HEK293T (cell line): ENCODE measurements around the gene OR2T33.
A peak's percentile ranks its signal among the peaks of the same experiment; 100 is the strongest.
"Not testable (repeated sequence)": the region's sequence is repeated elsewhere in the genome, so short reads cannot be mapped to it uniquely, and the experiment has no call there.

Experiments
- CTCF ChIA-PET: fragments of 350-600 bp; formaldehyde crosslinking; extraction: SDS; loops from one replicate; lab custom pipeline; 2021; ENCODE audit warnings: antibody characterized with exemption, inconsistent platforms; lab: Yijun Ruan, JAX
- POLR2A ChIA-PET: fragments of 350-600 bp; formaldehyde crosslinking; extraction: SDS; loops from one replicate; lab custom pipeline; 2020; ENCODE audit warnings: antibody characterized with exemption, inconsistent platforms; lab: Yijun Ruan, JAX
- DNase-seq: peaks from one replicate; pipeline ENCODE4 v3.0.0; 2012; ENCODE audit warnings: mixed read lengths; ENCODE audit errors: extremely low spot score
- ARNT ChIP-seq: fragments of 450-650 bp; IDR thresholded peaks from 2 replicates; pipeline ENCODE4 v1.6.1; 2017; ENCODE audit warnings: mild to moderate bottlenecking
- BHLHE40 ChIP-seq: fragments of 450-650 bp; IDR thresholded peaks from 2 replicates; pipeline ENCODE4 v1.6.1; 2016; ENCODE audit warnings: mild to moderate bottlenecking, moderate library complexity, borderline replicate concordance
- CTBP1 ChIP-seq: fragments of 450-650 bp; IDR thresholded peaks from 2 replicates; pipeline ENCODE4 v1.6.1; 2016; ENCODE audit warnings: borderline replicate concordance
- ELF4 ChIP-seq: fragments of 450-650 bp; IDR thresholded peaks from 2 replicates; pipeline ENCODE4 v1.6.1; 2017; ENCODE audit warnings: antibody characterized with exemption
- FOXA1 ChIP-seq: fragments of 450-650 bp; IDR thresholded peaks from 2 replicates; pipeline ENCODE4 v1.6.1; 2016; ENCODE audit warnings: mild to moderate bottlenecking
- FOXK2 ChIP-seq: fragments of 450-650 bp; IDR thresholded peaks from 2 replicates; pipeline ENCODE4 v1.6.1; 2016; ENCODE audit warnings: mild to moderate bottlenecking
- FOXM1 ChIP-seq: fragments of 450-650 bp; IDR thresholded peaks from 2 replicates; pipeline ENCODE4 v1.6.1; 2017; ENCODE audit warnings: mild to moderate bottlenecking, borderline replicate concordance
- HDGF ChIP-seq: fragments of 450-650 bp; IDR thresholded peaks from 2 replicates; pipeline ENCODE4 v1.6.1; 2017; ENCODE audit warnings: antibody characterized with exemption, borderline replicate concordance
- L3MBTL2 ChIP-seq: fragments of 450-650 bp; conservative IDR thresholded peaks from 2 replicates; pipeline ENCODE4 v1.6.1; 2016; ENCODE audit warnings: mild to moderate bottlenecking
- LEF1 ChIP-seq: fragments of 450-650 bp; IDR thresholded peaks from 2 replicates; pipeline ENCODE4 v1.6.1; 2017; ENCODE audit warnings: mild to moderate bottlenecking, borderline replicate concordance
- NFRKB ChIP-seq: fragments of 450-650 bp; IDR thresholded peaks from 2 replicates; pipeline ENCODE4 v1.6.1; 2016; ENCODE audit warnings: mild to moderate bottlenecking, moderate library complexity
- PKNOX1 ChIP-seq: fragments of 450-650 bp; IDR thresholded peaks from 2 replicates; pipeline ENCODE4 v1.6.1; 2016
- SP1 ChIP-seq: fragments of 450-650 bp; IDR thresholded peaks from 2 replicates; pipeline ENCODE4 v1.6.1; 2017
- SUZ12 ChIP-seq: fragments of 450-650 bp; IDR thresholded peaks from 2 replicates; pipeline ENCODE4 v1.6.1; 2016; ENCODE audit warnings: mild to moderate bottlenecking
- TARDBP ChIP-seq: fragments of 450-650 bp; IDR thresholded peaks from 2 replicates; pipeline ENCODE4 v1.6.1; 2016
- ZNF384 ChIP-seq: fragments of 450-650 bp; IDR thresholded peaks from 2 replicates; pipeline ENCODE4 v1.6.1; 2016

OR2T33 gene

DNA sequence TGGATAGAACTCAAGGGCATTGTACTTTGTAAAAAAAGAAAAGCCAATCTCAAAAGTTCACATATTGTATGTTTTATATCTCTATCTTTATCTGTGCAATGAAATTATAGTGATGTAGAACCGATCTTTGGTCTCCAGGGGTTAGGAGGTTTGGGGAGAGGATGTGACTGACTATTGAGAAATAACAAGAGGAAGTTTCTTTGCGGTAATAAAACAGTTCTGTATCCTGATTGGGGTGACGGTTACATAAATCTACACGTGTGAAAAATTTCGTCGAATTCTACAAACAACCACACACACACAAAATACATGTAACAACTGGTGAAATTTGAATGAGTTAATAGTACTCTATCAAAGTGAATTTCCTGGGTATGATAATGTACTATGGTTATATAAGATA, 10.6 kb upstream of the OR2T33 start:
- ChIA-PET POLR2A (no interaction called here), CTCF (no interaction called here)
- no peak for DNase-seq
- TF ChIP-seq FOXK2: no peak
- no peak for TF ChIP-seq SUZ12
- TF ChIP-seq ELF4: no peak
- no peak for TF ChIP-seq ARNT
- TF ChIP-seq NFRKB: no peak
- no peak for TF ChIP-seq HDGF
- TF ChIP-seq LEF1: no peak
- no peak for TF ChIP-seq TARDBP
- TF ChIP-seq L3MBTL2: no peak
- TF ChIP-seq FOXM1: no peak
- TF ChIP-seq SP1: no peak
- no peak for TF ChIP-seq CTBP1
- TF ChIP-seq PKNOX1: no peak
- no peak for TF ChIP-seq BHLHE40
- TF ChIP-seq FOXA1: no peak
- no peak for TF ChIP-seq ZNF384

DNA sequence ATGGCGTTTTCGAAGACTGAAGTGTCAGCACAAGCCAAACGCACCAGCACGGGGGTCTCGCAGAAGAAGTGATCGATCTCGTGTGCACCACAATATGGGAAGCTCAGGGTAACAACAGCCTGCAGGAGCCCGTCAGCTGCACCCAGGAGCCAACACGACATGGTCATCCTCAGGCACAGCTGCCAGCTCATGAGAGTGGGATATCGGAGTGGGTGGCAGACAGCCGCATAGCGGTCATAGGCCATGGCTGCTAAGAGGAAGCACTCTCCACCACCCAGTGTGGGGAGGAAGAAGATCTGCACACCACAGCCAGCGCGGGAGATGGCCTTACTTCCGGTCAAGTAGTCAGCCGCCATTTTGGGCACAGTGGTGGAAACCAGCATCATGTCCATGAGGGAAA, 4.6 kb downstream of the OR2T33 start:
- DNase-seq, POLR2A ChIA-PET, CTCF ChIA-PET: not testable (repeated sequence)

DNA sequence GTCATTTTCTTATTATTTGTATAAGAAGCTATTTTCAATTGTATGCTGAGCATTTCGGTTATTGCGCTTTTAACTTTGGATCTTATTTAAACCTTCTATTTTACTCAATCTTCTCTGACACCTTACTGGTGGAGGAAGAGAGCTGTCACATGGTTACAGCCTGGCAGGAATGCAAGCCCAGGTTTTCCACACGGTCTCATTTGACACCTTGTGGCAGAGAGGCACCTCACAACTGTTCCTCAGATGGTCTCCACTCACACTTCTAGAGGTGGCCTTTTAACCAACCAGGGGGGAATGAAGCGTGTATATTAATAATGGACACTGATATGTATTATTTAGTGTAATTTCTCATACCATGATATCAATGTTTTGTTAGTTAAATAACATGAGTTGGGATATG, 9.6 kb downstream of the OR2T33 start:
- TF ChIP-seq FOXK2 (no peak), CTBP1 (no peak), ZNF384 (no peak), LEF1 (no peak), ARNT (no peak), NFRKB (no peak), PKNOX1 (no peak), SP1 (no peak), TARDBP (no peak)
- DNase-seq: no peak
- ChIA-PET POLR2A (no interaction called here), CTCF (no interaction called here)

DNA sequence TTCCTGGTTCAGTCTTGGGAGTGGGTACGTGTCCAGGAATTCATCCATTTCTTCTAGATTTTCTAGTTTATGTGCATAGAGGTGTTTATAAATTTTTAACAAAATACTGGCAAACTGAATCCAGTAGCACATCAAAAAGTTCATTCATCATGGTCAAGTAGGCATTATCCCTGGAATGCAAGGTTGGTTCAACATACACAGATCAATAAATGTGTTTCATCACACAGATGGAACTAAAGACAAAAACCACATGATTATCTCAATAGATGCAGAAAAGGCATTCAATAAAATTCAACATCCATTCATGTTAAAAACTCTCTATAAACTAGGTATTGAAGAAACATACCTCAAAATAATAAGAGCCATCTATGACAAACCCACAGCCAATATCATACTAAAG, 18.5 kb downstream of the OR2T33 start:
- POLR2A ChIA-PET, DNase-seq, CTCF ChIA-PET: not testable (repeated sequence)

- DNase-seq: peak; percentile 43
- CTCF ChIA-PET: no interaction called here
- POLR2A ChIA-PET: no interaction called here
- TF ChIP-seq FOXM1 (no peak), TARDBP (no peak), SUZ12 (no peak), CTBP1 (no peak), ZNF384 (no peak), FOXK2 (no peak), LEF1 (no peak), FOXA1 (no peak), NFRKB (no peak), HDGF (no peak), ELF4 (no peak), ARNT (no peak), BHLHE40 (no peak), L3MBTL2 (no peak)
Measured at GRCh38 chr1:248243204-248243603, 34.6 kb downstream of the OR2T33 start.

- CTCF ChIA-PET: no interaction called here
- no peak for TF ChIP-seq FOXA1
- TF ChIP-seq TARDBP: no peak
- no peak for TF ChIP-seq FOXK2
- no peak for TF ChIP-seq HDGF
- no peak for TF ChIP-seq ELF4
- no peak for TF ChIP-seq FOXM1
- TF ChIP-seq ARNT: no peak
- TF ChIP-seq CTBP1: no peak
- no peak for TF ChIP-seq LEF1
- no peak for TF ChIP-seq SP1
- no peak for DNase-seq
- POLR2A ChIA-PET: no interaction called here
Measured at GRCh38 chr1:248239478-248239877, 38.3 kb downstream of the OR2T33 start.

- no peak for DNase-seq
- CTCF ChIA-PET: no interaction called here
- POLR2A ChIA-PET: no interaction called here
- TF ChIP-seq BHLHE40 (no peak), FOXM1 (no peak), SP1 (no peak), TARDBP (no peak), ARNT (no peak), ELF4 (no peak), HDGF (no peak), L3MBTL2 (no peak), FOXA1 (no peak)
Measured at GRCh38 chr1:248231117-248231516, 46.7 kb downstream of the OR2T33 start, which contains the start of gene OR2M4. OR2M4 (plus strand) TSS chr1:248231417; CDS start chr1:248238929, 7,512 bp downstream.

- no peak for DNase-seq
- ChIA-PET CTCF (no interaction called here), POLR2A (no interaction called here)
Measured at GRCh38 chr1:248229360-248229908, 48.3 kb downstream of the OR2T33 start.

More at GRCh38 chr1:248229360-248229908, 48.3 kb downstream of the OR2T33 start:
- no peak for TF ChIP-seq SP1
- no peak for TF ChIP-seq LEF1
- no peak for TF ChIP-seq SUZ12
- TF ChIP-seq FOXA1: no peak
- no peak for TF ChIP-seq L3MBTL2
- no peak for TF ChIP-seq ELF4
- TF ChIP-seq PKNOX1: no peak
- TF ChIP-seq TARDBP: no peak
- no peak for TF ChIP-seq FOXK2
- TF ChIP-seq BHLHE40: no peak
- TF ChIP-seq FOXM1: no peak
- no peak for TF ChIP-seq ZNF384
- no peak for TF ChIP-seq CTBP1
- TF ChIP-seq ARNT: no peak
- TF ChIP-seq HDGF: no peak
- no peak for TF ChIP-seq NFRKB
